GM19023 (cell line): ENCODE measurements around the gene OR1S1.
"Not testable (repeated sequence)": the region's sequence is repeated elsewhere in the genome, so short reads cannot be mapped to it uniquely, and the experiment has no call there.

Source experiments
- ATAC-seq: cut with Tn5 transposase; IDR thresholded peaks from one replicate; pipeline ENCODE4 v1.9.1; 2021; ENCODE audit warnings: mild to moderate bottlenecking, moderate library complexity; ENCODE audit not compliant: unreplicated experiment

The OR1S1 gene

GRCh38 chr11:58212420-58212819 lies at the start of gene OR1S1:
TSS of gene OR1S1 (plus strand) at chr11:58212720.
- ATAC-seq: not testable (repeated sequence)

- ATAC-seq: no peak
These were observed 48.1 kb upstream of the OR1S1 start for GRCh38 chr11:58164389-58164788.

GRCh38 chr11:58164990-58165389 lies 47.5 kb upstream of the OR1S1 start:
- no peak for ATAC-seq

GRCh38 chr11:58165504-58166106 lies 46.9 kb upstream of the OR1S1 start:
- ATAC-seq: no peak

GRCh38 chr11:58177409-58178054 lies 35.0 kb upstream of the OR1S1 start:
- ATAC-seq: no peak

GRCh38 chr11:58178444-58178843 lies 34.1 kb upstream of the OR1S1 start:
- no peak for ATAC-seq

GRCh38 chr11:58179648-58180047 lies 32.9 kb upstream of the OR1S1 start:
- no peak for ATAC-seq

GRCh38 chr11:58186938-58187337 lies 25.6 kb upstream of the OR1S1 start:
- no peak for ATAC-seq

GRCh38 chr11:58188770-58189169 lies 23.8 kb upstream of the OR1S1 start, which contains the start of gene OR9Q2:
TSS of gene OR9Q2 (plus strand) at chr11:58189070. CDS start at chr11:58190491, 1,421 bp downstream.
- ATAC-seq: no peak

GRCh38 chr11:58192229-58192628 lies 20.3 kb upstream of the OR1S1 start:
- ATAC-seq: no peak

GRCh38 chr11:58193391-58193790 lies 19.1 kb upstream of the OR1S1 start:
- ATAC-seq: no peak

GRCh38 chr11:58195939-58196338 lies 16.6 kb upstream of the OR1S1 start:
- ATAC-seq: no peak

GRCh38 chr11:58199271-58199670 lies 13.2 kb upstream of the OR1S1 start:
- ATAC-seq: no peak

- no peak for ATAC-seq
These were observed 8.5 kb upstream of the OR1S1 start, which contains the start of gene OR1S2 for GRCh38 chr11:58204042-58204441. TSS of gene OR1S2 (minus strand) at chr11:58204142. CDS start at chr11:58204142, 0 bp downstream.

GRCh38 chr11:58216476-58216875 lies 4.0 kb downstream of the OR1S1 start:
- no peak for ATAC-seq

- no peak for ATAC-seq
These were observed 10.2 kb downstream of the OR1S1 start for GRCh38 chr11:58222721-58223120.

- ATAC-seq: no peak
These were observed 15.6 kb downstream of the OR1S1 start for GRCh38 chr11:58227956-58228615.

- no peak for ATAC-seq
These were observed 31.4 kb downstream of the OR1S1 start for GRCh38 chr11:58243954-58244353.

GRCh38 chr11:58254936-58255335 lies 42.4 kb downstream of the OR1S1 start:
- ATAC-seq: no peak

GRCh38 chr11:58259983-58260382 lies 47.5 kb downstream of the OR1S1 start:
- no peak for ATAC-seq
